OCI-LY7 (cell line): ENCODE measurements around the gene TMEM259. TPM values are rescaled to one million over a fixed set of nuclear protein-coding genes. Genes with fewer than 3 reads are reported as not detected.

ENCODE experiments used
- BruUV-seq: library from RNA; stranded (reverse); fragments of 400-500 nt; replicated peaks from 2 replicates; lab custom pipeline; 2021; lab: Mats Ljungman, UMichigan
- CTCF ChIA-PET: fragments of 300-600 bp; sonication (Branson Sonifier 250); formaldehyde crosslinking; loops from one replicate; lab custom pipeline; 2022; ENCODE audit warnings: antibody characterized with exemption; ENCODE audit not compliant: unreplicated experiment; lab: Charles Lee
- POLR2A ChIA-PET: fragments of 300-600 bp; sonication (Branson Sonifier 250); formaldehyde crosslinking; loops from one replicate; lab custom pipeline; 2022; ENCODE audit warnings: antibody characterized with exemption; lab: Charles Lee
- DNase-seq: peaks from one replicate; pipeline ENCODE4 v3.0.0-alpha.2; 2015; ENCODE audit warnings: low spot score
- H2AFZ ChIP-seq: fragments of 200-600 bp; sonication (generic), shearing (Covaris generic); 2 replicates; pipeline ENCODE4 v1.6.1; 2014; ENCODE audit warnings: mild to moderate bottlenecking, antibody characterized with exemption, low read length, moderate library complexity
- H3K27ac ChIP-seq: fragments of 200-600 bp; sonication (generic); 2 replicates; pipeline ENCODE4 v1.5.1; 2014; ENCODE audit warnings: mixed run types, low read depth, mild to moderate bottlenecking, moderate library complexity, low read length, inconsistent platforms; ENCODE audit not compliant: poor library complexity, severe bottlenecking
- H3K36me3 ChIP-seq: fragments of 200-600 bp; sonication (generic); 2 replicates; pipeline ENCODE4 v1.6.1; 2014; ENCODE audit warnings: mild to moderate bottlenecking, antibody characterized with exemption, low read length, moderate library complexity, mixed read lengths; ENCODE audit not compliant: insufficient read depth
- H3K4me1 ChIP-seq: fragments of 200-600 bp; sonication (generic); 2 replicates; pipeline ENCODE4 v1.5.1; 2014; ENCODE audit warnings: mild to moderate bottlenecking, low read length; ENCODE audit not compliant: insufficient read depth, poor library complexity, severe bottlenecking
- H3K4me2 ChIP-seq: fragments of 200-600 bp; sonication (generic); 2 replicates; pipeline ENCODE4 v1.6.1; 2014; ENCODE audit warnings: mild to moderate bottlenecking, low read length
- H3K4me3 ChIP-seq: fragments of 200-600 bp; sonication (generic); 2 replicates; pipeline ENCODE4 v1.5.1; 2014; ENCODE audit warnings: mild to moderate bottlenecking, low read depth, low read length; ENCODE audit not compliant: poor library complexity, severe bottlenecking
- H3K79me2 ChIP-seq: fragments of 200-600 bp; sonication (generic); 2 replicates; pipeline ENCODE4 v1.6.1; 2016; ENCODE audit warnings: low read depth, mild to moderate bottlenecking, low read length, moderate library complexity, mixed read lengths; ENCODE audit not compliant: insufficient read depth
- H3K9me2 ChIP-seq: fragments of 200-600 bp; sonication (generic); 2 replicates; pipeline ENCODE4 v1.6.1; 2016; ENCODE audit warnings: mild to moderate bottlenecking, low read length, mixed read lengths; ENCODE audit not compliant: insufficient read depth
- H3K9me3 ChIP-seq: fragments of 200-600 bp; sonication (generic); 2 replicates; pipeline ENCODE4 v1.6.1; 2014; ENCODE audit warnings: mild to moderate bottlenecking, mixed run types, low read length, mixed read lengths
- H4K20me1 ChIP-seq: fragments of 200-600 bp; sonication (generic); 2 replicates; pipeline ENCODE4 v1.6.1; 2014; ENCODE audit warnings: mild to moderate bottlenecking, antibody characterized with exemption, low read length, moderate library complexity, mixed read lengths; ENCODE audit not compliant: insufficient read depth
- EZH2phosphoT487 ChIP-seq: fragments of 200-600 bp; sonication (generic); IDR thresholded peaks from 2 replicates; pipeline ENCODE4 v1.6.1; 2018; ENCODE audit warnings: low read depth, borderline replicate concordance, mild to moderate bottlenecking, mixed run types, antibody characterized with exemption, low read length, moderate library complexity, mixed read lengths
- intact Hi-C: fragments of 100-400 bp; cut with micrococcal nuclease; formaldehyde crosslinking; loops from one replicate; pipeline ENCODE4 v1.10.0; 2022; ENCODE audit not compliant: unreplicated experiment
- total RNA-seq, 2 experiments: library from RNA; depleted of rRNA in 1 of 2; stranded (reverse); fragments of >200 nt in 1 of 2; shearing (Covaris generic) in 1 of 2; gene quantifications; 2 replicates each; pipeline ENCODE4 v1.2.3, GENCODE V29; 2014 to 2022
- TF ChIP-seq, protein P1 (sequence below): fragments of 200-600 bp; sonication (generic); conservative IDR thresholded peaks from 2 replicates; pipeline ENCODE4 v1.5.1; 2014; ENCODE audit warnings: mild to moderate bottlenecking, antibody characterized with exemption, low read length, moderate library complexity, mixed read lengths

The TMEM259 gene
- total RNA-seq, 2 experiments from 2014 or later, result 169 to 195 TPM

DNA sequence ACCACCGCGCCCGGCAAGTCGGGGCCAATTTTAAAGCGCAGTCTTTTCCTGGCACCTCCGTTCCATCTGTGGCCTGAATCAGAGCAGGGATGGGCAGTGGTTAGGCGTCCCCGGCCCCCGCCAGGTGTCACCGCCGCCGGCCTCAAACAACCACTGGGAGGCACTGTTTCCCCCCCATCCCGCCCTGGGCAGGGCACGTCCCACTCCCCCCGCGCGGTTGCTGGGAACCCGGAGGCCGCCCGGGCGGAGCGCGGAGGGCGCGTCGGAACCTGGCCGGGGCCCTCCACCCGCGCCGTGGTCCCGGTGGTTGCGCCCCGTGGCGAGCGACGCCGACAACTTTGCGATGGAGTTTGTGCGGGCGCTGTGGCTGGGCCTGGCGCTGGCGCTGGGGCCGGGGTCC, 20.8 kb downstream of the TMEM259 start, which contains the start of gene GRIN3B:
TSS of gene GRIN3B (plus strand) at position 325 of the 400 bp plus-strand sequence. CDS start at position 344, 19 bp downstream.
- no peaks in the 10 kb centered on the region for H3K9me3 ChIP-seq
- intact Hi-C loops, result no loop called here
- no peaks in the 10 kb centered on the region for H4K20me1 ChIP-seq
- H3K36me3 ChIP-seq, result no peaks in the 10 kb centered on the region
- no peaks in the 10 kb centered on the region for H3K79me2 ChIP-seq
- peak; percentile 57 for DNase-seq
- no TSS peak for BruUV-seq
- H3K27ac ChIP-seq, result no peak within 1 kb of the TSS
- no peak within 1 kb of the TSS for H3K4me2 ChIP-seq
- ChIA-PET CTCF (no interaction called here), POLR2A (no interaction called here)
- no peak within 1 kb of the TSS for H2AFZ ChIP-seq
- TF ChIP-seq, protein P1, sequence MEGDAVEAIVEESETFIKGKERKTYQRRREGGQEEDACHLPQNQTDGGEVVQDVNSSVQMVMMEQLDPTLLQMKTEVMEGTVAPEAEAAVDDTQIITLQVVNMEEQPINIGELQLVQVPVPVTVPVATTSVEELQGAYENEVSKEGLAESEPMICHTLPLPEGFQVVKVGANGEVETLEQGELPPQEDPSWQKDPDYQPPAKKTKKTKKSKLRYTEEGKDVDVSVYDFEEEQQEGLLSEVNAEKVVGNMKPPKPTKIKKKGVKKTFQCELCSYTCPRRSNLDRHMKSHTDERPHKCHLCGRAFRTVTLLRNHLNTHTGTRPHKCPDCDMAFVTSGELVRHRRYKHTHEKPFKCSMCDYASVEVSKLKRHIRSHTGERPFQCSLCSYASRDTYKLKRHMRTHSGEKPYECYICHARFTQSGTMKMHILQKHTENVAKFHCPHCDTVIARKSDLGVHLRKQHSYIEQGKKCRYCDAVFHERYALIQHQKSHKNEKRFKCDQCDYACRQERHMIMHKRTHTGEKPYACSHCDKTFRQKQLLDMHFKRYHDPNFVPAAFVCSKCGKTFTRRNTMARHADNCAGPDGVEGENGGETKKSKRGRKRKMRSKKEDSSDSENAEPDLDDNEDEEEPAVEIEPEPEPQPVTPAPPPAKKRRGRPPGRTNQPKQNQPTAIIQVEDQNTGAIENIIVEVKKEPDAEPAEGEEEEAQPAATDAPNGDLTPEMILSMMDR, result peak; percentile 65
- no peak for TF ChIP-seq EZH2phosphoT487
- H3K9me2 ChIP-seq, result no peaks in the 10 kb centered on the region
- no peaks in the 10 kb centered on the region for H3K4me1 ChIP-seq
- no peak within 1 kb of the TSS for H3K4me3 ChIP-seq

- no peak overlapping the region for H3K4me2 ChIP-seq
- no peak overlapping the region for H2AFZ ChIP-seq
- no peaks in the 10 kb centered on the region for H3K9me2 ChIP-seq
- TF ChIP-seq, protein P1, result no peak
- TF ChIP-seq EZH2phosphoT487, result no peak
- no peaks in the 10 kb centered on the region for H3K4me1 ChIP-seq
- no peaks in the 10 kb centered on the region for H3K79me2 ChIP-seq
- POLR2A ChIA-PET, result no interaction called here
- DNase-seq, result no peak
- H4K20me1 ChIP-seq, result no peaks in the 10 kb centered on the region
- no peak overlapping the region for H3K27ac ChIP-seq
- CTCF ChIA-PET, result no interaction called here
- intact Hi-C loops, result no loop called here
- H3K4me3 ChIP-seq, result no peak overlapping the region
- H3K9me3 ChIP-seq, result no peaks in the 10 kb centered on the region
- peaks cover 6% of the 10 kb centered on the region; the same call in 1 of the 2 replicates for H3K36me3 ChIP-seq
- BruUV-seq, result no TSS peak
Measured at GRCh38 chr19:999379-999719, 21.6 kb downstream of the TMEM259 start.

GRCh38 chr19:998064-998463, 22.9 kb downstream of the TMEM259 start:
- no peaks in the 10 kb centered on the region for H3K79me2 ChIP-seq
- no peak overlapping the region for H3K4me2 ChIP-seq
- BruUV-seq, result no TSS peak
- intact Hi-C loops, result no loop called here
- no peak for DNase-seq
- H3K9me3 ChIP-seq, result no peaks in the 10 kb centered on the region
- no peak overlapping the region for H3K27ac ChIP-seq
- no peaks in the 10 kb centered on the region for H3K4me1 ChIP-seq
- no peak overlapping the region for H3K4me3 ChIP-seq
- H2AFZ ChIP-seq, result no peak overlapping the region
- H4K20me1 ChIP-seq, result no peaks in the 10 kb centered on the region
- ChIA-PET POLR2A (no interaction called here), CTCF (no interaction called here)
- TF ChIP-seq EZH2phosphoT487, result no peak
- TF ChIP-seq, protein P1, result no peak
- H3K9me2 ChIP-seq, result no peaks in the 10 kb centered on the region
- peaks cover 13% of the 10 kb centered on the region; the same call in 1 of the 2 replicates for H3K36me3 ChIP-seq
